ENCODE measurements around the gene IL6ST. TPM values are rescaled to one million over a fixed set of nuclear protein-coding genes. Genes with fewer than 3 reads are reported as not detected.

IL6ST gene
- total RNA-seq, 3 donors from 2014 or later = 573 to 722 (median 615) TPM

GRCh38 chr5:55919625-55920024 lies 75.1 kb downstream of the IL6ST start:
- Histone ChIP-seq H3K27me3 (no peaks in the 10 kb centered on the region), H3K4me1 (no peaks in the 10 kb centered on the region), H3K36me3 (no peaks in the 10 kb centered on the region), H3K9me3 (no peaks in the 10 kb centered on the region), H3K27ac (no peak overlapping the region), H3K4me3 (no peak overlapping the region)
- intact Hi-C loops (cut with DNase I; ENCODE audit: low total_unique reads) = no loop called here
- DNase-seq (ENCODE audit: low spot score in 2 of 2) = no peak
- TF ChIP-seq POLR2AphosphoS5 (IDR thresholded peaks at IDR 0.05) (no peak), CTCF (IDR thresholded peaks at IDR 0.05) (no peak), POLR2A (IDR thresholded peaks at IDR 0.05) (no peak)

GRCh38 chr5:55918087-55919035 lies 76.4 kb downstream of the IL6ST start:
- no peak for DNase-seq (ENCODE audit: low spot score in 2 of 2)
- H3K9me3 ChIP-seq = no peaks in the 10 kb centered on the region
- H3K4me1 ChIP-seq = no peaks in the 10 kb centered on the region
- no peaks in the 10 kb centered on the region for H3K27me3 ChIP-seq
- H3K36me3 ChIP-seq = no peaks in the 10 kb centered on the region
- H3K27ac ChIP-seq = no peak overlapping the region
- intact Hi-C loops (cut with DNase I; ENCODE audit: low total_unique reads) = no loop called here
- TF ChIP-seq POLR2A (IDR thresholded peaks at IDR 0.05) = no peak
- TF ChIP-seq CTCF (IDR thresholded peaks at IDR 0.05) = no peak
- TF ChIP-seq POLR2AphosphoS5 (IDR thresholded peaks at IDR 0.05) = no peak
- no peak overlapping the region for H3K4me3 ChIP-seq

- Histone ChIP-seq H3K27me3 (no peaks in the 10 kb centered on the region), H3K36me3 (no peaks in the 10 kb centered on the region), H3K4me3 (no peak overlapping the region), H3K27ac (no peak overlapping the region), H3K9me3 (no peaks in the 10 kb centered on the region), H3K4me1 (no peaks in the 10 kb centered on the region)
- intact Hi-C loops (cut with DNase I; ENCODE audit: low total_unique reads) = no loop called here
- TF ChIP-seq POLR2AphosphoS5 (IDR thresholded peaks at IDR 0.05) = no peak
- TF ChIP-seq POLR2A (IDR thresholded peaks at IDR 0.05) = no peak
- no peak for DNase-seq (ENCODE audit: low spot score in 2 of 2)
Measured at GRCh38 chr5:55917402-55918086, 77.2 kb downstream of the IL6ST start.

GRCh38 chr5:55916986-55917385 lies 77.8 kb downstream of the IL6ST start:
- TF ChIP-seq POLR2A (IDR thresholded peaks at IDR 0.05) (no peak), CTCF (IDR thresholded peaks at IDR 0.05) (no peak), POLR2AphosphoS5 (IDR thresholded peaks at IDR 0.05) (no peak)

GRCh38 chr5:55915783-55916182 lies 79.0 kb downstream of the IL6ST start:
- Histone ChIP-seq H3K27ac (no peak overlapping the region), H3K27me3 (no peaks in the 10 kb centered on the region), H3K4me1 (no peaks in the 10 kb centered on the region), H3K4me3 (no peak overlapping the region), H3K9me3 (no peaks in the 10 kb centered on the region), H3K36me3 (no peaks in the 10 kb centered on the region)
- intact Hi-C loops (cut with DNase I; ENCODE audit: low total_unique reads) = no loop called here
- TF ChIP-seq POLR2A (IDR thresholded peaks at IDR 0.05) (no peak), POLR2AphosphoS5 (IDR thresholded peaks at IDR 0.05) (no peak), CTCF (IDR thresholded peaks at IDR 0.05) (no peak)
- no peak for DNase-seq (ENCODE audit: low spot score in 2 of 2)

More at GRCh38 chr5:55916986-55917385, 77.8 kb downstream of the IL6ST start:
- H3K9me3 ChIP-seq = no peaks in the 10 kb centered on the region
- H3K4me1 ChIP-seq = no peaks in the 10 kb centered on the region
- H3K27ac ChIP-seq = no peak overlapping the region
- H3K36me3 ChIP-seq = no peaks in the 10 kb centered on the region
- no peaks in the 10 kb centered on the region for H3K27me3 ChIP-seq
- intact Hi-C loops (cut with DNase I; ENCODE audit: low total_unique reads) = no loop called here
- H3K4me3 ChIP-seq = no peak overlapping the region
- no peak for DNase-seq (ENCODE audit: low spot score in 2 of 2)

Measured in breast epithelium (tissue), 4 donors.